ENCODE measurements around the gene TF.

DNA sequence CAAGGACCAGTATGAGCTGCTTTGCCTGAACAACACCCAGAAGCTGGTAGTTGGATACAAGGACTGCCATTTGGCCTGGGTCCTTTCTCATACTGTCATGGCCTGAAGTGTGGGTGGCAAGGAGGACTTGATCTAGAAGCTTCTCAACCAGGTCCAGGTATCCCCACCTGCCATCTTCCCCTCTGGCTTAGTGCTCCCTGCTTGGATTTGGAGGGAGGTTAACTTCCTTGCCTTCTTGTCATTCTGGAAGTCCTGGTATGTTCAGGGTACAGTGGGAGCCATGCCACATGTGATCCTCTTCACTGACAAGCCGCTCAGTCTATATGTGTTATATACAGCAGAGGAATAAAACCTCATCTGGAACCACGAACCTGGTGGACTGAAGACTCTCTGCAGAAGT, 46.7 kb upstream of the TF start:
- TF ChIP-seq EZH2phosphoT487 (IDR thresholded peaks at IDR 0.05; ENCODE audit: insufficient read depth, low read depth) (no peak), EZH2 (IDR thresholded peaks at IDR 0.05; ENCODE audit: insufficient read depth, poor library complexity, severe bottlenecking) (no peak)

All from GM23248 (cell line).